CD14-positive monocyte (primary cell): ENCODE measurements around the gene VAV1. TPM values are rescaled to one million over a fixed set of nuclear protein-coding genes. Genes with fewer than 3 reads are reported as not detected.

ENCODE experiments used
- DNase-seq, 3 donors: peaks; one replicate each; pipeline ENCODE4 v3.0.0-alpha.2; 2011 to 2022
- H2AFZ ChIP-seq: 2 replicates; pipeline ENCODE4 v1.6.0; 2012; ENCODE audit warnings: mild to moderate bottlenecking, low read depth, low read length, inconsistent platforms; ENCODE audit not compliant: insufficient read depth, poor library complexity, severe bottlenecking
- H3K27ac ChIP-seq, 2 donors: 1 replicate in 1 of 2; 2 replicates in 1 of 2; pipeline ENCODE4 v1.5.1; 2012 to 2013; ENCODE audit warnings: low read length in 2 of 2, control low read depth in 1 of 2, inconsistent platforms in 1 of 2, low read depth in 1 of 2, mild to moderate bottlenecking in 1 of 2
- H3K27me3 ChIP-seq, 2 donors: one replicate each; pipeline versions ENCODE4 v1.6.0 to v1.6.1; 2011 to 2013; ENCODE audit warnings: low read length in 2 of 2; ENCODE audit not compliant: control insufficient read depth in 2 of 2, insufficient read depth in 2 of 2
- H3K36me3 ChIP-seq, 2 donors: replicated peaks in 1 of 2; 1 replicate in 1 of 2; 2 replicates in 1 of 2; pipeline versions ENCODE4 v1.5.1 to v1.6.1; 2012 to 2013; ENCODE audit warnings: low read length in 2 of 2, control low read depth in 1 of 2, inconsistent platforms in 1 of 2, mild to moderate bottlenecking in 1 of 2; ENCODE audit not compliant: insufficient read depth in 2 of 2, control insufficient read depth in 1 of 2
- H3K4me1 ChIP-seq, 2 donors: 1 replicate in 1 of 2; 2 replicates in 1 of 2; pipeline versions ENCODE4 v1.5.1 to v1.6.1; 2012 to 2013; ENCODE audit warnings: low read length in 2 of 2, control low read depth in 1 of 2, inconsistent platforms in 1 of 2, mild to moderate bottlenecking in 1 of 2, moderate library complexity in 1 of 2; ENCODE audit not compliant: insufficient read depth in 2 of 2, control insufficient read depth in 1 of 2
- H3K4me2 ChIP-seq: replicated peaks from 2 replicates; pipeline ENCODE3; 2012; ENCODE audit warnings: low read length, moderate library complexity, mild to moderate bottlenecking; ENCODE audit not compliant: poor library complexity, severe bottlenecking; ENCODE audit errors: extremely low read depth
- H3K4me3 ChIP-seq, 3 experiments: fragments of 200-600 bp in 1 of 3; sonication (generic) in 1 of 3; replicated peaks in 1 of 3; 1 replicate in 2 of 3; 2 replicates in 1 of 3; pipeline ENCODE4 v1.5.1; 2011 to 2013; ENCODE audit warnings: low read length in 3 of 3, mild to moderate bottlenecking in 3 of 3, control low read depth in 2 of 3, low read depth in 2 of 3, inconsistent platforms in 1 of 3, moderate library complexity in 1 of 3
- H3K79me2 ChIP-seq: 2 replicates; pipeline ENCODE4 v1.6.0; 2012; ENCODE audit warnings: mild to moderate bottlenecking, control low read depth, inconsistent platforms, low read length, moderate library complexity; ENCODE audit not compliant: insufficient read depth
- H3K9ac ChIP-seq: 2 replicates; pipeline ENCODE4 v1.6.0; 2017; ENCODE audit warnings: low read length, mild to moderate bottlenecking; ENCODE audit not compliant: insufficient read depth, poor library complexity, severe bottlenecking
- H3K9me3 ChIP-seq, 2 donors: replicated peaks in 1 of 2; 1 replicate in 1 of 2; 2 replicates in 1 of 2; pipeline versions ENCODE4 v1.5.1 to v1.6.1; 2012 to 2013; ENCODE audit warnings: low read length in 2 of 2, control low read depth in 1 of 2; ENCODE audit not compliant: control insufficient read depth in 1 of 2, insufficient read depth in 1 of 2
- H4K20me1 ChIP-seq: 2 replicates; pipeline ENCODE4 v1.6.0; 2012; ENCODE audit warnings: mild to moderate bottlenecking, low read length, control low read depth, moderate library complexity; ENCODE audit not compliant: insufficient read depth
- H3K27ac Mint-ChIP-seq, 7 donors: one replicate each; pipeline ENCODE4 v1.8.0; 2020; ENCODE audit warnings: mild to moderate bottlenecking in 7 of 7, mixed read lengths in 7 of 7, moderate library complexity in 6 of 7, inconsistent platforms in 2 of 7
- H3K27me3 Mint-ChIP-seq, 3 donors: one replicate each; pipeline ENCODE4 v1.8.0; 2021 to 2022; ENCODE audit warnings: low read depth in 3 of 3, mild to moderate bottlenecking in 3 of 3, mixed read lengths in 3 of 3, moderate library complexity in 3 of 3, inconsistent platforms in 1 of 3
- H3K36me3 Mint-ChIP-seq, 2 donors: one replicate each; pipeline ENCODE4 v1.8.0; 2020; ENCODE audit warnings: mixed read lengths in 2 of 2, inconsistent platforms in 1 of 2, mild to moderate bottlenecking in 1 of 2
- H3K4me1 Mint-ChIP-seq: one replicate; pipeline ENCODE4 v1.8.0; 2020; ENCODE audit warnings: mild to moderate bottlenecking, mixed read lengths
- H3K4me3 Mint-ChIP-seq, 2 donors: one replicate each; pipeline ENCODE4 v1.8.0; 2020; ENCODE audit warnings: mild to moderate bottlenecking in 2 of 2, mixed read lengths in 2 of 2, moderate library complexity in 1 of 2
- H3K9me3 Mint-ChIP-seq, 7 donors: one replicate each; pipeline ENCODE4 v1.8.0; 2020 to 2022; ENCODE audit warnings: mixed read lengths in 7 of 7, mild to moderate bottlenecking in 6 of 7, moderate library complexity in 6 of 7, inconsistent platforms in 2 of 7
- CTCF ChIP-seq: fragments of 200-600 bp; IDR thresholded peaks from one replicate; pipeline ENCODE4 v1.8.0; 2022; ENCODE audit warnings: antibody characterized with exemption, mild to moderate bottlenecking
- WGBS: methylation state at CpG from one replicate; pipeline ENCODE4 v1.1.5; 2013; ENCODE audit warnings: missing lambda C conversion rate; ENCODE audit not compliant: insufficient coverage; 5-methylcytosine and 5-hydroxymethylcytosine counted together
- intact Hi-C, 2 donors: fragments of 100-400 bp; cut with micrococcal nuclease; formaldehyde crosslinking; loops; one replicate each; pipeline versions ENCODE4 v1.15.0 to v1.15.1; 2023
- polyA plus RNA-seq, 3 donors: library from polyadenylated mRNA; depleted of rRNA in 1 of 3; unstranded in 2 of 3; stranded (reverse) in 1 of 3; fragments of 300-500 nt in 2 of 3; fragments of >200 nt in 1 of 3; fragmentation: Illumina TruSeq in 2 of 3; gene quantifications; 1 replicate in 2 of 3; 2 replicates in 1 of 3; pipeline ENCODE4 v1.2.3, GENCODE V29; 2012 to 2021

The VAV1 gene
- polyA plus RNA-seq, 3 donors: 21.3 to 81.2 (median 30.2) TPM

- DNase-seq: no peak
- 98% methylated on average over 6 of the region's 11 CpGs for WGBS
These were observed 75.3 kb downstream of the VAV1 start for GRCh38 chr19:6847828-6848200.

GRCh38 chr19:6848986-6849385, 76.5 kb downstream of the VAV1 start:
- Histone ChIP-seq H3K27ac (no peak overlapping the region), H3K36me3 (peaks cover 75 to 81% of the 10 kb centered on the region in 2 donors), H3K4me2 (no peak overlapping the region), H4K20me1 (peaks cover 66% of the 10 kb centered on the region), H2AFZ (no peak overlapping the region), H3K4me3 (no peak overlapping the region), H3K79me2 (no peaks in the 10 kb centered on the region), H3K9me3 (no peaks in the 10 kb centered on the region), H3K27me3 (no peaks in the 10 kb centered on the region), H3K4me1 (no peaks in the 10 kb centered on the region), H3K9ac (no peak overlapping the region)
- no peak for DNase-seq
- peaks cover 65 to 79% of the 10 kb centered on the region in 2 donors for H3K36me3 Mint-ChIP-seq
- no peaks in the 10 kb centered on the region for H3K9me3 Mint-ChIP-seq
- no peaks in the 10 kb centered on the region for H3K4me1 Mint-ChIP-seq
- TF ChIP-seq CTCF: no peak
- WGBS: no CpG with 5 or more reads among the region's 3 CpGs
- H3K27me3 Mint-ChIP-seq: no peaks in the 10 kb centered on the region
- intact Hi-C loops: no loop called here
- no peak overlapping the region for H3K4me3 Mint-ChIP-seq
- H3K27ac Mint-ChIP-seq: no peak overlapping the region

More at GRCh38 chr19:6847828-6848200, 75.3 kb downstream of the VAV1 start:
- no peak for TF ChIP-seq CTCF
- H3K4me2 ChIP-seq: no peak overlapping the region
- Mint-ChIP-seq H3K4me3 (no peak overlapping the region), H3K36me3 (peaks cover 60 to 78% of the 10 kb centered on the region in 2 donors), H3K27me3 (no peaks in the 10 kb centered on the region), H3K4me1 (no peaks in the 10 kb centered on the region), H3K9me3 (no peaks in the 10 kb centered on the region), H3K27ac (no peak overlapping the region)
- peaks cover 70 to 81% of the 10 kb centered on the region in 2 donors for H3K36me3 ChIP-seq
- no peak overlapping the region for H3K27ac ChIP-seq
- H2AFZ ChIP-seq: no peak overlapping the region
- no peaks in the 10 kb centered on the region for H3K27me3 ChIP-seq
- no peak overlapping the region for H3K4me3 ChIP-seq
- no peaks in the 10 kb centered on the region for H3K79me2 ChIP-seq
- H3K4me1 ChIP-seq: no peaks in the 10 kb centered on the region
- H3K9me3 ChIP-seq: no peaks in the 10 kb centered on the region
- intact Hi-C loops: no loop called here
- no peak overlapping the region for H3K9ac ChIP-seq
- peaks cover 72% of the 10 kb centered on the region for H4K20me1 ChIP-seq
